Neuronal stem cell (in vitro differentiated cells): ENCODE measurements around the gene C12orf57.

Experiments used
- DNase-seq: peaks from one replicate; pipeline ENCODE4 v3.0.0-alpha.2; 2013; ENCODE audit warnings: low spot score
- H2AFZ ChIP-seq: one replicate; pipeline ENCODE4 v1.6.1; 2013; ENCODE audit warnings: mild to moderate bottlenecking, low read length, inconsistent platforms
- H2AK5ac ChIP-seq: 2 replicates; pipeline ENCODE4 v1.6.1; 2013; ENCODE audit warnings: low read depth, mild to moderate bottlenecking, inconsistent platforms, low read length, moderate library complexity, mixed read lengths
- H2BK120ac ChIP-seq: 2 replicates; pipeline ENCODE4 v1.6.1; 2013; ENCODE audit warnings: low read depth, mild to moderate bottlenecking, inconsistent platforms, low read length, moderate library complexity, mixed read lengths
- H2BK12ac ChIP-seq: one replicate; pipeline ENCODE4 v1.6.1; 2013; ENCODE audit warnings: low read length, inconsistent platforms
- H2BK15ac ChIP-seq: 2 replicates; pipeline ENCODE4 v1.6.1; 2013; ENCODE audit warnings: mild to moderate bottlenecking, low read length, inconsistent platforms, mixed read lengths
- H2BK5ac ChIP-seq: one replicate; pipeline ENCODE4 v1.6.1; 2013; ENCODE audit warnings: inconsistent platforms, mild to moderate bottlenecking, low read length, moderate library complexity
- H3K14ac ChIP-seq: one replicate; pipeline ENCODE4 v1.6.1; 2013; ENCODE audit warnings: low read length, inconsistent platforms
- H3K18ac ChIP-seq: 2 replicates; pipeline ENCODE4 v1.6.1; 2013; ENCODE audit warnings: low read length, inconsistent platforms
- H3K23ac ChIP-seq: 2 replicates; pipeline ENCODE4 v1.6.1; 2013; ENCODE audit warnings: low read depth, mild to moderate bottlenecking, mixed read lengths, low read length, inconsistent platforms; ENCODE audit not compliant: poor library complexity
- H3K27ac ChIP-seq: replicated peaks from 3 replicates; pipeline ENCODE4 v1.5.1; 2013; ENCODE audit warnings: low read length, inconsistent platforms
- H3K27me3 ChIP-seq, 3 experiments: 2 replicates each; pipeline ENCODE4 v1.6.1; 2013; ENCODE audit warnings: low read length in 3 of 3, mild to moderate bottlenecking in 2 of 3, inconsistent platforms in 1 of 3, low read depth in 1 of 3, mixed read lengths in 1 of 3, moderate library complexity in 1 of 3; ENCODE audit not compliant: control insufficient read depth in 3 of 3, insufficient read depth in 3 of 3
- H3K36me3 ChIP-seq, 2 donors: replicated peaks in 1 of 2; 2 replicates each; pipeline ENCODE4 v1.6.1; 2013; ENCODE audit warnings: low read length in 2 of 2; ENCODE audit not compliant: control insufficient read depth in 2 of 2, insufficient read depth in 2 of 2
- H3K4ac ChIP-seq: 2 replicates; pipeline ENCODE4 v1.6.1; 2013; ENCODE audit warnings: inconsistent platforms, mild to moderate bottlenecking, low read length, moderate library complexity
- H3K4me1 ChIP-seq, 2 donors: 1 replicate in 1 of 2; 2 replicates in 1 of 2; pipeline ENCODE4 v1.6.1; 2013; ENCODE audit warnings: low read length in 2 of 2, low read depth in 1 of 2; ENCODE audit not compliant: control insufficient read depth in 2 of 2, insufficient read depth in 1 of 2
- H3K4me2 ChIP-seq: one replicate; pipeline ENCODE4 v1.6.1; 2013; ENCODE audit warnings: mild to moderate bottlenecking, low read length, inconsistent platforms; ENCODE audit not compliant: insufficient read depth, poor library complexity, severe bottlenecking
- H3K4me3 ChIP-seq, 2 donors: 2 replicates each; pipeline ENCODE4 v1.5.1; 2013; ENCODE audit warnings: low read length in 2 of 2, mild to moderate bottlenecking in 2 of 2, inconsistent platforms in 1 of 2, moderate library complexity in 1 of 2
- H3K79me1 ChIP-seq: one replicate; pipeline ENCODE4 v1.6.1; 2013; ENCODE audit warnings: low read depth, mild to moderate bottlenecking, inconsistent platforms, low read length, moderate library complexity
- H3K9ac ChIP-seq: one replicate; pipeline ENCODE4 v1.6.1; 2013; ENCODE audit warnings: mild to moderate bottlenecking, low read depth, low read length, inconsistent platforms; ENCODE audit not compliant: poor library complexity
- H3K9me3 ChIP-seq, 2 donors: replicated peaks in 1 of 2; 2 replicates each; pipeline versions ENCODE3 to v1.6.1; 2013; ENCODE audit warnings: low read length in 2 of 2, mild to moderate bottlenecking in 2 of 2, inconsistent platforms in 1 of 2, low read depth in 1 of 2, mixed read lengths in 1 of 2, moderate library complexity in 1 of 2; ENCODE audit not compliant: control insufficient read depth in 2 of 2, insufficient read depth in 1 of 2
- H4K8ac ChIP-seq: one replicate; pipeline ENCODE4 v1.6.1; 2013; ENCODE audit warnings: low read depth, mild to moderate bottlenecking, inconsistent platforms, low read length, moderate library complexity
- H4K91ac ChIP-seq: one replicate; pipeline ENCODE4 v1.6.1; 2013; ENCODE audit warnings: low read length, low read depth, mild to moderate bottlenecking, inconsistent platforms; ENCODE audit not compliant: poor library complexity
- WGBS, 2 donors: extraction: QIAGEN DNeasy Blood & Tissue Kit; methylation state at CpG; one replicate each; pipeline ENCODE4 v1.1.7; 2013; ENCODE audit warnings: missing lambda C conversion rate in 2 of 2, mixed read lengths in 1 of 2; ENCODE audit not compliant: insufficient read length in 2 of 2, insufficient replicate concordance in 1 of 2; ENCODE audit errors: extremely low coverage in 2 of 2; 5-methylcytosine and 5-hydroxymethylcytosine counted together

Gene C12orf57

DNA sequence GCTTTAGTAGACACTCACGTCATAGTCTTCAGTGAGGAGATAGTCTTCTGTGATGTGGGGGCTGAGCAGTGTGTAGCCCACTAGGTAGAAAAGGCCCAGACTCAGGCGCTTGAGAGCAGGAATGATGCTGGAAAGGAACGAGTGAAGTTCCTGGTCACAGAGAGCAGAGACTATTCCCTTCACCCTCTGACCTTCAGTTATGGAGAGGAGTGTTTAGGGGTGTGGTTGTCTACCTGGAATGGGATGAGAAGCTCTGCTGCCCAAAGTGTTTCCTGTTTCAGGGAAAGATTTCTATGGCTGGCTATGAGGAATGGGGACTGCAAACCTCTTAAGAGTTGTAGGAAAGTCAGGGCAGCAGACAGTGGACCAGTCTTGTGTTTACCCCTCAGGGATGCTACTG, 35.6 kb downstream of the C12orf57 start:
- Histone ChIP-seq H3K27me3 (no peaks in the 10 kb centered on the region), H3K4me3 (no peak overlapping the region), H3K14ac (no peak overlapping the region), H3K36me3 (peaks cover 53 to 99% of the 10 kb centered on the region in 2 donors), H3K9ac (no peak overlapping the region), H3K9me3 (no peaks in the 10 kb centered on the region), H3K4ac (no peak overlapping the region), H3K18ac (no peak overlapping the region), H2BK120ac (no peak overlapping the region), H2BK5ac (no peak overlapping the region), H3K4me1 (no peaks in the 10 kb centered on the region), H2BK15ac (no peak overlapping the region), H4K8ac (no peak overlapping the region), H2BK12ac (no peak overlapping the region), H2AK5ac (no peak overlapping the region), H4K91ac (no peak overlapping the region), H3K4me2 (no peak overlapping the region), H3K79me1 (no peaks in the 10 kb centered on the region), H3K23ac (no peak overlapping the region), H3K27ac (no peak overlapping the region), H2AFZ (no peak overlapping the region)
- no CpG with 5 or more reads among the region's 3 CpGs for WGBS, 2 donors
- no peak for DNase-seq

DNA sequence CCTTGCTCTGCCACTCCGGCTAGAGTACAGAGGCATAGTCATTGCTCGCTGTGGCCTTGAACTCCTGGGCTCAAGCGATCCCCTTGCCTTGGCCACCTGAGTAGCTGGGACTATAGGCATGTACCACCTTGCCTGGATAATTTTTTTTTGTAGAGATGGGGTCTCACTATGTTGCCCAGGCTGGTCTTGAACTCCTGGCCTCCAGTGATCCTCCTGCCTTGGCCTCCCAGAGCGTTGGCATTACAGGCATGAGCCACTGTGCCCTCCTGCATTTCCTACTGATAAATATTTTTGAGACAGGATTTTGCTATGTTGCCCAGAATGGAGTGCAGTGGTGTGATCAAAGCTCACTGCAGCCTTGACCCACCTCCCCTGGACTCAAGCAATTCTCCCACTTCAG, 36.3 kb downstream of the C12orf57 start:
- H3K27ac ChIP-seq = no peak overlapping the region
- no CpG with 5 or more reads among the region's 4 CpGs for WGBS, 2 donors
- H2BK5ac ChIP-seq = no peak overlapping the region

GRCh38 chr12:6980740-6981139, 36.9 kb downstream of the C12orf57 start:
- Histone ChIP-seq H3K27ac (no peak overlapping the region), H3K27me3 (no peaks in the 10 kb centered on the region), H3K14ac (no peak overlapping the region), H3K18ac (no peak overlapping the region), H3K4me1 (no peaks in the 10 kb centered on the region), H3K36me3 (peaks cover 44 to 90% of the 10 kb centered on the region in 2 donors), H3K23ac (no peak overlapping the region), H2BK12ac (no peak overlapping the region), H4K8ac (no peak overlapping the region), H2BK5ac (no peak overlapping the region), H2BK120ac (no peak overlapping the region), H2BK15ac (no peak overlapping the region), H3K4ac (no peak overlapping the region), H3K9me3 (no peaks in the 10 kb centered on the region), H3K9ac (no peak overlapping the region), H3K79me1 (no peaks in the 10 kb centered on the region), H4K91ac (no peak overlapping the region), H2AFZ (no peak overlapping the region), H2AK5ac (no peak overlapping the region), H3K4me2 (no peak overlapping the region), H3K4me3 (no peak overlapping the region)
- no peak for DNase-seq

More for the DNA sequence above, 36.3 kb downstream of the C12orf57 start:
- H3K4ac ChIP-seq = no peak overlapping the region
- H3K4me2 ChIP-seq = no peak overlapping the region
- DNase-seq = no peak
- no peak overlapping the region for H4K91ac ChIP-seq
- no peak overlapping the region for H2AK5ac ChIP-seq
- H2BK120ac ChIP-seq = no peak overlapping the region
- no peak overlapping the region for H3K18ac ChIP-seq
- H3K4me1 ChIP-seq = no peaks in the 10 kb centered on the region
- H3K9ac ChIP-seq = no peak overlapping the region
- no peak overlapping the region for H2AFZ ChIP-seq
- no peaks in the 10 kb centered on the region for H3K27me3 ChIP-seq
- no peak overlapping the region for H2BK15ac ChIP-seq
- H3K14ac ChIP-seq = no peak overlapping the region
- H2BK12ac ChIP-seq = no peak overlapping the region
- peaks cover 50 to 97% of the 10 kb centered on the region in 2 donors for H3K36me3 ChIP-seq
- no peak overlapping the region for H3K23ac ChIP-seq
- no peak overlapping the region for H3K4me3 ChIP-seq
- no peak overlapping the region for H4K8ac ChIP-seq
- H3K79me1 ChIP-seq = no peaks in the 10 kb centered on the region
- no peaks in the 10 kb centered on the region for H3K9me3 ChIP-seq

DNA sequence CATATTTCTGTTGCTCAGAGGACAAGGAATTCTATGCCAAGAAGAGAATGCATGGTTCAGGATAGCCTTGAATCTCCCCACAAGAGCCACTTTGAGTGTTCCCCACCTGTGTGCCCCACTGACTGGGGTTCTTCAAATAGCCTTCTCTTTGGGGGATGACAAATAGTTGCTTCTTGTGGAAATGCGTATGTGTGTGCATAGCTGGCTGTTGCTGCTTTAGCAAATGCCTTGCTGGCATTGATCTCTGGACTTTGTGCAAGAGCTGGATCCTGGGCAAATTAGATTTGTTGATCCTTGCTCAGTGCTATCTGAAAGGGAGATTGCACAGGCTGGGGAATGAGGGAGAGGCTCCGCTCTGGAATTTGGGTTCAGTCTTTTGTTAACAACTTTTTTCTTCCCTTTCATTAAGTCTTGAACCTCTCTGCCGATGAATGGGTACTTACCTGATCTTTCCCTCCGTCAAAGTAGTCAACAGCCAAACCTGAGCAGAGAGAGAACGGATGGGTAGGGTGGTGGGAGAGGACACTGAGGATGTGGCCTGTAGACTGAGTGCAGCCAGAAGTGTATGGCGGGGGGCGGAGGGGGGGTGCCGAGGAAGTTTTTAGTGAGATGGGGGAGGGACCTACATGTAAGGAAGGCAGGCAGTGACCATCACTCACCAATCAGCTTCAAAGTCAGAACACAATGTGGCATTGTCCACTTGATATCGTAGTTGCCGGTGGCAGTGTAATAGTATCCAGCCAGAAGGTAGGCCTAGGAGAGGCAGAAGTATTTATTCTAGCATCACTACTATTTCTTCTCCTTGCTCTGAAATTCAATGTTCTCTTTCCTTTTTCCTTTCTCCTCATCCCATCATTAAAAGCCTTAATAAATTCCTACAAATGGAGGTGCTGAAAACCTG, 37.6 kb downstream of the C12orf57 start:
- peaks cover 38 to 89% of the 10 kb centered on the region in 2 donors for H3K36me3 ChIP-seq
- H2BK12ac ChIP-seq = no peak overlapping the region
- no peak overlapping the region for H3K18ac ChIP-seq
- no peak overlapping the region for H2BK15ac ChIP-seq
- H3K4me3 ChIP-seq = no peak overlapping the region
- H3K4ac ChIP-seq = no peak overlapping the region
- no peak overlapping the region for H3K9ac ChIP-seq
- H2AFZ ChIP-seq = no peak overlapping the region
- H3K27ac ChIP-seq = no peak overlapping the region
- DNase-seq = no peak
- no peak overlapping the region for H2AK5ac ChIP-seq
- no peak overlapping the region for H3K4me2 ChIP-seq
- WGBS, 2 donors = no CpG with 5 or more reads among the region's 10 CpGs
- H3K79me1 ChIP-seq = no peaks in the 10 kb centered on the region
- H2BK120ac ChIP-seq = no peak overlapping the region
- no peaks in the 10 kb centered on the region for H3K4me1 ChIP-seq
- H3K23ac ChIP-seq = no peak overlapping the region
- no peak overlapping the region for H4K8ac ChIP-seq
- no peaks in the 10 kb centered on the region for H3K27me3 ChIP-seq
- no peaks in the 10 kb centered on the region for H3K9me3 ChIP-seq
- no peak overlapping the region for H2BK5ac ChIP-seq
- H3K14ac ChIP-seq = no peak overlapping the region
- H4K91ac ChIP-seq = no peak overlapping the region
